DMS114 treated with DMSO at 0.1 percent for 48 hours (cell line): Measurements from ENCODE around the gene EPOP.
A peak's percentile ranks its signal among the peaks of the same experiment; 100 is the strongest.

ENCODE experiments used
- DNase-seq: peaks from one replicate; lab custom pipeline; 2025; ENCODE audit not compliant: unreplicated experiment; lab: John Stamatoyannopoulos, UW

Gene EPOP

DNA sequence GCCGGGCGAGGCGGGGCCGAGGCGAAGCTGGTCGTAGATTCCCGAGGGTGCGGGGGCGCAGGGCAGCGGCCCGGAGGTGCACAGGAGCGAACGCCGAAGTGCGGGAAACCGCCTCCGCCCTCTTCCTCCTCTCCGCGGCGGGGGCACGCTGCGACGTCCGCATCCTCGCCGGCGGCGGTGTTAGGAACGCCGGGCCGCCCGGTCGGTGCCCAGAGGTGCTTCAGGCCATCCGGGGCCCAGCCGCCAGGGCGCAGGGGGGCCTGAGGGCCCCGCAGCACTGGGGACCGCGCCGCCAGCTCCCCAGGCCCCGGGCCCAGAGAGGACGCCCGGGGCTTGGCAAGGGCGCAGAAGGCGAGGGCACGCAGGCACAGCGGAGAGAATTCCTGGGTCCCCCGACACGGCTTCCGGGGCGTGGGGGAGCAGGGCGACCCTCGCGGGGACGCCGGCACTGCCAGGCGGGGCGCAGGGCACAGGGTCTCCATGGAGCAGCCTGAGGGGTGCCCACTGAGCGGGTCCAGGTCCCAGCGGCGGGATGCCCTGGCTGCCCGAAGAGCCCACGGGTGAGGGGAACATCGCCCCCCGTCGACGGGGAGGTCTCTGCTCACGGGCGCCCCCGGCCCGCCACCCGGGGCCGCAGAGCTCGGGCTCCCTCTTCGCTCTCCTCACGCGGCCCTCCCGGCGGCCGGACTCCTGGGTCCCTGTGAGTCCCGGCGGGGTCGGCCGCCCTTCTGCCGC is 576 bp downstream of the EPOP start:
- DNase-seq, result no peak

- no peak for DNase-seq
Measured at GRCh38 chr17:38673707-38674013, 1.1 kb downstream of the EPOP start.

DNA sequence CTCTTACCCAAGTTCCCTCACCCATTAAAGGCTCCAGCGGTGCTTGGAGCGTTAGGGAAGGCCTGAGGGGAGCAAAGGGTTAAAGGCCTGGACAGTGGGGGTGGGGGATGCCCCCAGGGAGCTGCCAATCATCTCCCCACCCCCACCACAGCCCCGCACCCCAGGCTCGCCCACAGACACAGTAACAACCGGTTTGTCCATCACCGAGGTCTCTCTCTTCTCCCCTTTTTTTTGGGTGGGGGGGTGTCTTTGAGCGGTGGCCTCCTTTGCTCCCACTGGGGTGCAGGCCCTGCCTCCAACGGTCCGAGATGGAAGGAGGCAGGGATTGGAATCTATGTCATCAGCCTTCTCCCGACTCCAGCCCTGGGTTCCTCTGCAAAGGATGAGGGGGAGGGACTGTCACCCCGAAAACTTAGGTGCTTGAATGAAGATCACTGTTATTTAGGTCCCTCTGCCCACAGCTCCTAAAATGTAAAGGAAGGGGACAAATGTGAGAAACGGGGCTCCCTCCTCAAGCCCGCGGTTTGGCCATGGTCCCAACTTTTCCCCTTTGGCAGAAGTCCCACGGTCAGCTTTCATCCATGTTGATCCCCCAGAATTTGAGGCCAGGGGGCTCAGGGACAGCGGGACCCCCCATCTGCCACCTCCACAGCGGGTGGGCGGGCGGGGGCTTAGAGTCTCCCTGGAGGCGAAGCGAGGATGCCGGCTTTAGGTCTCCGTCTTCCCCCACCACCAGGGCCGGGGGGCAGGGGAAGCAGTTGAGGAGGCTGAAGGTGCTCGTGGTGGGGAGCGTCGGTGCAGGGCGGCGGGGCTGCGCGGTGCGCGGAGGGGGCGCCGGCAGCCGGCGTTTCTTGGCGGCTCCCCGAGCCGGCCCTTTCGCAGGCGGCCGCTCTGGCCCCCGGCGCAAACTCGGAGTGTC is 1.7 kb downstream of the EPOP start:
- no peak for DNase-seq

- no peak for DNase-seq
Measured at GRCh38 chr17:38671939-38672720, 2.6 kb downstream of the EPOP start.

GRCh38 chr17:38669520-38669919 is 5.2 kb downstream of the EPOP start:
- no peak for DNase-seq

DNA sequence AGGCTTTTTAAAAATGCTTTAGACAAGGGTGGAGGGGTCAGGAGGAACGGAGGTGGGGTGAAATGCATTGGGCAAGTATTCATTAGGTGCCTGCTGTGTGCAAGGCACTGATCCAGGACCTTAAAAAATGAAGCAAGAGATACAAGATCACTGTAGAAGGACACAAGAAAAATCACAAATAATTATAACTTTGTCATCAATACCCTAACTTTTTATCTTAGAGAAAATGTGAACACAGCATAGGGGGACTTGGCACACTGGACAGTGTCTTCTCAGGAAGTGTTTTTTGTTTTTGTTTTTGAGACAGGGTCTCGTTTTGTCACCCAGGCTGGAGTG is 7.0 kb downstream of the EPOP start:
- DNase-seq, result no peak

DNA sequence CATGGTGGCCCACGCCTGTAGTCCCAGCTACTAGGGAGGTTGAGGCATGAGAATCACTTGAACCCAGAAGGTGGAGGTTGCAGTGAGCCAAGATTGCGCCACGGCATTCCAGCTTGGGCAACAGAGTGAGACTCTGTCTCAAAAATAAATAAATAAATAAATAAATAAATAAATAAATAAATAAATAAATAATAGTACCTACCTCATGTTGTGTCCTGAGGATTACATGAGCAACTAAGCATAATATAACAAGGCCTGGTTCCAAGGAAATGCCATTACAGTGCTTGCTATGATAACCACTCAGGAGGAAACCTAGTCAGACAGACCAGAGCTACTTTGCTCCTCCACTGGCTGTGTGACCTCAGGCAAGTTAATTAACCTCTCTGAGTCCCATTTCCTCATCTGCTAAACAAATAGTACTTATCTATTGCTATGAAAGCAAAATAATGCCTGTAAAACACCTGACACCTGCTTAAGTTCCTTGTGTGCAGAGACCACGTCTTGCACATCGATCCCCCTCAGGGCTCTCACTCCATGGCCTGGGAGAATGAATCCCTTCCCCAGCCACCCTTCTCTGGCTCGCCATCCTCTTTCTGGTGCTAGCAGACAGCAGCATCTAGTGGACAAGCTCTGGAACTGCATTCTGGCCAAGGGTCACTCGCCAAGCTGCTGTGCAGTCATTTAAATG is 7.5 kb downstream of the EPOP start:
- DNase-seq, result peak; percentile 52

GRCh38 chr17:38663964-38664644 is 10.7 kb downstream of the EPOP start:
- no peak for DNase-seq

DNA sequence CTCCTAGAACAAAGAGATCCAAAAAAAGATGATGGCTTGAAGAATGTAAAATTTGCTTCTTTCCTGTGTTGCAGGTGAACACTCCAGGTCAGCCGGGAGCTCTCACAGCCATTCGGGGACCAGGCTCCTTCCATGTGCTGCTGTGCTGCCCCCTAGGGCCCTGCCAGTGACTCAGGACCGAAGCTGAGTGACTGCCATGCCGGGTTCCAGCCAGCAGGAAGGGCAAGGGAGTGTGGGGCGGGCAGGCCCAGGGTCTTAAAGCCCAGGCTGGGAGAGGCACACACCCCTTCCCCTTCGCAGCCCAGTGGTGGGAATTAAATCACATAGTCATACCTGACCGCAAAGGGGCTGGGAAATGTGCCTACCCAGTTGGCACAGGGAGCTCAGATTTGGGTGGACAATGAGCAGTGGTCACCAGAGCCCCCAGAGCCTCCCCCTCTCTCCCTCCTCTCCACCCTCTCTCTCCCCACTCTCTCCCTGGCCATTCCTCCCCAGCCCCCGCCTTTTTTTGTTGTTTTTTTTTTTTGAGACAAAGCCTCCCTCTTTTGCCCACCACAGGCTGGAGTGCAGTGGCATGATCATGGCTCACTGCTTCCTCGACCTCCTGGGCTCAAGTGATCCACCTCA is 11.5 kb downstream of the EPOP start:
- peak; percentile 42 for DNase-seq

- DNase-seq, result no peak
Measured at GRCh38 chr17:38660097-38661025, 14.4 kb downstream of the EPOP start.

- DNase-seq, result no peak
Measured at GRCh38 chr17:38659415-38659814, 15.3 kb downstream of the EPOP start.

DNA sequence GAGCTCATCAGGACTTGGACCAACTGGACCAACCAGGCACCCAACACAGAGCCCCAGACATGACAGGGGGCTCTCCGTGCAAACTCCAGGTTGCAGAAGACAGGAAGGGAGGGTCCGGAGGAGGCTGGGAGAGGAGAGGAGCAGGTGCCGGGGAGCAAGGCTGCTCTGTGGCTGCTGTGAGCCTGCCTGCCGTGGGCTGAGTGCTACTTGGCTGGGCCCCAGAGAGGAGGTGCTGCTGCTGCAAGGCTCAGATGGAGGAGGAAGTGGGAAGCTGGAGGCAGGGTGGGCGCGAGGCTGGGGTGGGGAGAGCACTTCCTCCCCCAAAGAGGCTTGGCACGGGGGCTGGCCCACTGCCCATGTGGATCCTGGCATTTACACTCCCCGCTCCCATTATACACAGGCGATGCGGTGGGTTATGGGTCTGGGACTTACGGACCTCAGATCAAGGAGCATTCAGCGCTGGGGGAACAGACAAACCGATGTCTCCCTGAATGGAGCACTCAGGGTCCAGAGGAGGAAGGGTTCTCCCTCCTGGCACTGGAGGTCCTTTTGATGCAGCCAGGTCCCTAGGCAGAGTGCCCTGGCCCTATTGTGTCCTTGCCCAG is 15.9 kb downstream of the EPOP start:
- DNase-seq, result no peak

GRCh38 chr17:38657824-38658740 is 16.7 kb downstream of the EPOP start:
- no peak for DNase-seq

DNA sequence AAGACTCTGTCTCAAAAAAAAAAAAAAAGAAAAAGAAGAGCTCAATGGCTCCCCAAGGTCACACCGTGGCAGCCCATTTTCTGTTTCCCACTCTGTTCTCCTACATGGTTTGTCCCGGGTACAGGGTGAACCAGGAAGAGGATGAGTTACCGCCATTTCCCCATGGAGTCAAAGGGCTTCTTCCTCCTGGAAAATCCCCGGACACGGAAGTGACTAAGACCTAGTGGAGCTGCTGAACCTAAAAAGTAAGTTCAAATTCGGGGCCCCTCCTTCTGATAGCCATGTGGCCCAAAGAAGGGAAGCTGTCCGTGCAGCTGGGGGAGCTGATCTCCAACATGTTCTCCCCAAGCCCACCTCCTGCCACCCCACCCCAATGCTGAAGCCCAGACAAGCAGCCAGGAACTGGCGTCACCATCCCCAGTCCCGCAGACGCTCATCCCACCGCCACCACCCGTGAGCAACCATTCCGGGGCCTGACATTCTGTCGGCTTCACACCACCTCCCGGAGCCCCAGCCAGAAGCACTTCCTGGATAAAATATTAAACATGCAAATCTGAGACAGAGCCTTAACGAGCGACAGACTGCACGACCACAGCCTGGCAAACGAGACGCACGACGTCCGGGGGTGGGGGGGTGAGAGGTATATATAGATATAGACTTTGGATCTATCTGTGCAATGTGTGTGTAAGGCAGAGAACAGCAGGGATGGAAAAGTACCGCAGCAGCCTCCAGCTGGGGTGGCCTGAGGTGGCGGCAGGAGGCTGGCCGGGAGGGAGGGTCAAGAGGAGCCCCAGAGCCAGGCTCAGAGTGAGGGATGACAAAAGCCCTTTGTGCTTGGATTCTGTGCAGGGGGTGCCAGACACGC is 17.6 kb downstream of the EPOP start:
- no peak for DNase-seq

DNA sequence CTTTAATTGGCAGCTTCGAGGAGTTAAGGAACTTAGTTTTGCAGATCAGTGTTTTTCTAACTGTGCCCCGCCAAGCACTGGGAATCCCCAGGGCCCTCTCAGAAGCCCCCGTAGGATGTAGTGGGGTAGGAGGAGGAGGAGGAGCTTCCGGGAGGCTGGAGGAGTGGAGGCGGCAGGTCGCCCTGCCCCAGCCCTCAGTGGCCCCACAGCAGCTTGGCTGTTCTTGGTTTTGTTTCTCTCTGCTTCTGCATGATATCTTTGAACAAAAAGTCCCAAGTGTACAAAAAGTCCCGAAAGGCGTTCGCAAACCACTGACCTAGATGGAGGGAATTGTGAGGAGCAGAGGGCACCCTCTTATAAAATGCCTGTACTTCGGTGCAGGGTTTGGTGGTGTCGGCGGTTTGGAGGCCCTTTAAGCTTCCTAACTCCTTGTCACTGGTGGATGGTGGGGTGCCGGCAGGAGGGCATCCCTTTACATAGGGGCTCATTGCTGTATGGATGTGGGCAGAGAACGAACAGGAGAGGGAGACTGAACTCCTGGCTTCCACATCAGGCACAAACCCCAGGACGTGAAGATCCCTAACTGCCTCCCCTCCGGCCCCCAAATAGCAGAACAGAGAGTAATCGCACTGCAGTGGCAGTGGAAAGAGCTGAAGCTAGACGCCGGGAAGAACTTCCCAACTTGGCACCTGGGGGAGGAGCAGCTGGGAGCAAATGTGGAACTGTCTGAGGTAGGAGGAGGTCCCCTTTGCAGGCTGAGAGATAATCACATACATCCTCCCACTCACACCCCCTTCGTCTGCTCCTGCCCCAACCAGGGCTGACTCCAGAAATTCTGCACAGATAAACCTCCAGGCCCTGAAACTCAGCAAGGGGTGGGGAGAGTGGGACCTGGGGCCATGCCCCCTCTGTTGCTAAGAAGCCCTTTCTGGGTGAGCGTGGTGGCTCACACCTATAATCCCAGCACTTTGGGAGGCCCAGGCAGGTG is 20.1 kb downstream of the EPOP start:
- DNase-seq, result no peak

GRCh38 chr17:38653679-38654078 is 21.1 kb downstream of the EPOP start:
- DNase-seq, result no peak
